Activated T-helper 2 cell treated with anti-CD3 and anti-CD28 coated beads, Interferon-gamma antibody, Interleukin-2, Interleukin-4, amounts not matched to agents 10 μg/mL and 5 μg/mL and 100 μg/mL, durations not matched to agents 14 hours and 24 hours and 36 hours (primary cell): Measurements from ENCODE around the gene SGK1. TPM values are rescaled to one million over a fixed set of nuclear protein-coding genes. Genes with fewer than 3 reads are reported as not detected.
"Not testable (repeated sequence)": the region's sequence is repeated elsewhere in the genome, so short reads cannot be mapped to it uniquely, and the experiment has no call there.

Experiments
- DNase-seq: peaks from one replicate; pipeline ENCODE4 v3.0.0; 2021; ENCODE audit warnings: low spot score
- H3K27ac Mint-ChIP-seq: one replicate; pipeline ENCODE4 v1.8.0; 2021; ENCODE audit warnings: mixed read lengths
- H3K27me3 Mint-ChIP-seq: one replicate; pipeline ENCODE4 v1.8.0; 2021; ENCODE audit warnings: low read depth, mixed read lengths
- H3K36me3 Mint-ChIP-seq: one replicate; pipeline ENCODE4 v1.8.0; 2021; ENCODE audit warnings: low read depth, mixed read lengths
- H3K4me1 Mint-ChIP-seq: one replicate; pipeline ENCODE4 v1.8.0; 2021; ENCODE audit warnings: low read depth, mixed read lengths
- H3K4me3 Mint-ChIP-seq: one replicate; pipeline ENCODE4 v1.8.0; 2021; ENCODE audit warnings: low read depth, mild to moderate bottlenecking, moderate library complexity, mixed read lengths
- H3K9me3 Mint-ChIP-seq: one replicate; pipeline ENCODE4 v1.8.0; 2021; ENCODE audit warnings: mixed read lengths
- intact Hi-C: fragments of 100-400 bp; cut with micrococcal nuclease; formaldehyde crosslinking; loops from one replicate; pipeline ENCODE4 v1.15.1; 2023
- total RNA-seq: library from RNA; stranded (reverse); gene quantifications from 2 replicates; pipeline ENCODE4 v1.2.3, GENCODE V29; 2022

Gene SGK1
- total RNA-seq, 1 donor from 2014 or later = 74.0 TPM

DNA sequence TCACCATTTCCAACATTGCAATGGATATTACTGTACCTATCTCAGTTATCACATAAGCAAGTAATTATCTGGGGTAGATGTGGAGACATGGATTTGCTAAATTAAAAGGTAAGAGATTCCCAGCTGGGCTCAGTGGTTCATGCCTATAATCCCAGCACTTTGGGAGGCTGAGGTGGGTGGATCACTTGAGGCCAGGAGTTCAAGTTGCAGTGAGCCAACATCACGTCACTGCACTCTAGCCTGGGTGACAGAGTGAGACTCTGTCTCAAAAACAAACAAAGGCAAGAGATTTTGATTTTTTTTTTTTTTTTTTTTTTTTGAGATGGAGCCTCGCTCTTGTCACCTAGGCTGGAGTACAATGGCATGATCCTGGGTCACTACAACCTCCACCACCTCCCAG is 62.6 kb downstream of the SGK1 start:
- H3K27me3 Mint-ChIP-seq, H3K4me3 Mint-ChIP-seq, H3K36me3 Mint-ChIP-seq, H3K4me1 Mint-ChIP-seq, intact Hi-C loops, DNase-seq, H3K9me3 Mint-ChIP-seq, H3K27ac Mint-ChIP-seq: not testable (repeated sequence)

DNA sequence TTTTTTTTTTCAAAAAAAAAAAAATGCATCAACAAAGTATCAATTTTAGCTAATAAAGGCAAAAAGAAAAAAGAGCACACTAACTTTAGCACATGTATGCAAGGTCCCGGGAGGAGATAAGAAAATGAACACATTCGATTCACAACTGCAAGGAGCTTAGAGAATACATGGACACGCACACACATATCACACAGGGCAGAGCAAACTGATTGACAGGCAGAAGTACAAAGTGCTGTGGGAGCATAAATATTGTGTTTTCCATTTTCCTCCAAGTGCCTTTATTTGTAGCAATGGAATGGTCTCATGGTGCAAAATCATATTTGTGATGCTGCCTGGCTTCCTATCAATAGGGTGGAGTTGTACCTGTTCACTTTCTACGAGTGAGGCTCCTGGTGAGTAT is 63.8 kb downstream of the SGK1 start:
- intact Hi-C loops = no loop called here
- Mint-ChIP-seq H3K4me3 (no peak overlapping the region), H3K27ac (no peak overlapping the region), H3K27me3 (no peaks in the 10 kb centered on the region), H3K9me3 (no peaks in the 10 kb centered on the region), H3K36me3 (no peaks in the 10 kb centered on the region), H3K4me1 (peaks cover 16% of the 10 kb centered on the region)
- DNase-seq = no peak

DNA sequence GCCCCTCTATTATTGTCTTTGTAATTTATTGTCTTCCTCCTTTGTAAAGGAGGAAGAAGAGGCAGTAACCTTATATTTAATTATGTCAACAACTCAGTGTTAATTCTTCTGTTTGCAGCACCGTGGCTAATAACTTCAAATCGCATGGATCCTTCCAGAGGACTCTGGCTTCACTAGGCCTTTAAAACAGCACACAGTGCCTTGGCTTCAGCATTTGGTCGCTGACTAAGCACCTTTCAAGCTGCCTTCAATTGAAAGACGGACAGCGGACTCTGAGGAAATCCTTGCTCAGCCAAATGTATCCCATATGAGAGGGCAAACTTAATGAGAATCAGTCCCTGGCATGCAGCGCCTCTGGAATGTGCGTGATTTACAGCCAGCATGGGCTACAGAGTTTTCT is 64.2 kb downstream of the SGK1 start:
- no peaks in the 10 kb centered on the region for H3K36me3 Mint-ChIP-seq
- no peaks in the 10 kb centered on the region for H3K9me3 Mint-ChIP-seq
- DNase-seq = no peak
- H3K4me1 Mint-ChIP-seq = peaks cover 21% of the 10 kb centered on the region
- H3K27ac Mint-ChIP-seq = no peak overlapping the region
- intact Hi-C loops = no loop called here
- no peak overlapping the region for H3K4me3 Mint-ChIP-seq
- no peaks in the 10 kb centered on the region for H3K27me3 Mint-ChIP-seq

DNA sequence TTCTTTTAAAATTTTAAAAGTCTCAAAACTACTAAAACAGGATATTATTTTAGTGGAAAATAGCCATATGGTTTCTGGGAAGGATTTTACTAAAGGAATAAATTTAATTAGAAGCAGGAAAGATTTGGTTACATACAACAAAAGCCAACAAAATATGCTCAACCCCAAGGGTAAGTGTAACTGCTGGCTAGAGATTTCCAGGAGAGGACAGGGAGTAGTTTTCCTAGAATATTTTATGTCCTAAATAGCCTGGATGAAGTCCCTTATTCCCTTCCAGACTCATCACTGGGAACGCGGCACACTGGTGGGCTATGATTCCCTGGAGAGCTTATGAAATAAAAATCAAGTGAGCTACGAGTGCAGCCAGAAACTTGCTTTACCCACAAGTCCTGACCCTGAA is 66.6 kb downstream of the SGK1 start:
- intact Hi-C loops = no loop called here
- Mint-ChIP-seq H3K36me3 (no peaks in the 10 kb centered on the region), H3K27ac (no peak overlapping the region), H3K4me1 (peaks cover 38% of the 10 kb centered on the region), H3K27me3 (no peaks in the 10 kb centered on the region), H3K4me3 (no peak overlapping the region), H3K9me3 (no peaks in the 10 kb centered on the region)
- DNase-seq = no peak

DNA sequence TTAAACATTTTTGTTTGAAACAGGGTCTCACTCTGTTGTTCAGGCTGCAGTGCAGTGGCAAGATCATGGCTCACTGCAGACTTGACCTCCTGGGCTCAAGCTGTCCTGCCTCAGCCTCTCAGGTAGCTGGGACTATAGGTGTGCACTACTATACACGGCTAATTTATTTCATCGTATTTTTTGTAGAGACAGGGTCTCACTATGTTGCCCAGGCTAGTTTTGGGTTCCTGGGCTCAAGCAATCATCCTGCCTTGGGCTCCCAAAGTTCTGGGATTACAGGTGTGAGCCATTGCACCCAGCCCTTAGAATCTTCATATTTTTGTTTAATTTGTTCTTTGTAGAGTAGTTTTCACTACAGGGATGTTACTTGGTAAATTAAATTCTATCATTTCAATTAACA is 67.1 kb downstream of the SGK1 start:
- intact Hi-C loops = no loop called here
- Mint-ChIP-seq H3K4me1 (peaks cover 41% of the 10 kb centered on the region), H3K27ac (no peak overlapping the region), H3K9me3 (no peaks in the 10 kb centered on the region), H3K4me3 (no peak overlapping the region), H3K27me3 (no peaks in the 10 kb centered on the region), H3K36me3 (no peaks in the 10 kb centered on the region)
- DNase-seq = no peak

DNA sequence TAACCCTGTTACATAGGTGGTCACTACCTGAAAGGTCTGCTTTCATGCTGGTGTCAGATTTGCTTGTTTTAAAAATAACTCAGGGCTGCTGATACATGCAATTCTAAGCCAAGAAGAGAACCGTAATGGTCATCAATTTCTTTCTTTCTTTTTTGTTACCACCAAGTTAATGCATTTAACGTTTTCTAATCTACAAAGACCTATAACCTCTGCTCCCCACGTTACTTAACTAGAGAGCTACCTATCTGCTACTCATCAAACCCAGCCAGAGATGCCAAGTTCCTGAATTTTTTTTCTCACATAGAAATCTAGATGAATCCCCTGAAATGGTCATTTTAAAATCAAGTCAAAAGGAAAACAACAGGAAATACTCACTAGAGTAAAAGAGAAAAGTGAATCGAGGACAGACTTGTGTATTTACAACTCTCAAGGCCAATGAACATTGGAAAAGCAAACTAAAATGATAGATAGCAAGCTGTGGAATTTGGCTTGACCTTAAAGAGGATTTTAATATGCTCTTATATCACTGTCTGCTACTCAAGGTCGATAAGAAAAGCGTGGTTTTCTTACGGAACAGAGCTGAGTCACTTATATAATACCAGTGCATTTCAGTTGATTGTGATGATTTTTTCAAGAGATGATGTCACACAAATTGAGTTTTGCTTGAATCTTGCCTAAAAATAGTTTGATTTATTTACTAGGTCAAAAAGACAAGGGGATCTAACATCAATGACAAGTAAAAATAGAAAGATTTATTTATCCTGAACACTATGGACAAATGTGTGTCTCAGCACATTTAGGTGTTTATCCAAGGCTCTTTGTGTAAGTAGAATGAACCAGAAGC is 67.9 kb downstream of the SGK1 start:
- Mint-ChIP-seq H3K27ac (no peak overlapping the region), H3K27me3 (no peaks in the 10 kb centered on the region), H3K4me1 (peaks cover 47% of the 10 kb centered on the region), H3K9me3 (no peaks in the 10 kb centered on the region), H3K4me3 (no peak overlapping the region), H3K36me3 (no peaks in the 10 kb centered on the region)
- no peak for DNase-seq
- intact Hi-C loops = loop anchor here (5.0 kb wide), 1 partner anchor 53 kb away; no protein-coding TSS in a partner anchor

DNA sequence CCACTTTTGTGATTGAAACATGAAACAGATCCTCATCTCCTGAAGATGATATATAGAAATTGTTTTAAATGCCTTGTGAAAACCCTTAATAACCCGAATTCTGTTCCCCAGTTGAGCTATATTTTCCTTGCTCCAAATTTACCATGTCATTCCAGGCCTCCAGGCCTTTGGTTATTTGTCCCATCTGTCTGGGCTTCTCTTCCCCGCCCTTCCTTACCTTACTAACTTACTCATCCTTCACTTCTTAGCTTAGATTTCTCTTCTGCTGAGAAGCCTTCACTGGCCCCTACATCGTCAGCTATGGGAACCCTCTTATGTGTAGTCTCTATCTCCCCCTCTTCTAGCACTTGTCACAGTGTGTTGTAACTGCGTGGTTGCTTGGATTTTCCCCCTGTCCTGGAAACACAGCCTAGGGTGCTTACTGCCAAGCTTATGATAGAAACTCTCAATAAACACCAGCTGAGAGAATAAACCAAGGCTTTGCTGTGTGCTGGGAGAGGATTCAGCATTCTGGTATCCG is 68.6 kb downstream of the SGK1 start:
- DNase-seq = no peak
- no peak overlapping the region for H3K27ac Mint-ChIP-seq
- no peaks in the 10 kb centered on the region for H3K27me3 Mint-ChIP-seq
- intact Hi-C loops = loop anchor here (5.0 kb wide), 1 partner anchor 52 kb away; no protein-coding TSS in a partner anchor
- no peak overlapping the region for H3K4me3 Mint-ChIP-seq
- H3K9me3 Mint-ChIP-seq = no peaks in the 10 kb centered on the region
- H3K36me3 Mint-ChIP-seq = no peaks in the 10 kb centered on the region
- peaks cover 47% of the 10 kb centered on the region for H3K4me1 Mint-ChIP-seq

DNA sequence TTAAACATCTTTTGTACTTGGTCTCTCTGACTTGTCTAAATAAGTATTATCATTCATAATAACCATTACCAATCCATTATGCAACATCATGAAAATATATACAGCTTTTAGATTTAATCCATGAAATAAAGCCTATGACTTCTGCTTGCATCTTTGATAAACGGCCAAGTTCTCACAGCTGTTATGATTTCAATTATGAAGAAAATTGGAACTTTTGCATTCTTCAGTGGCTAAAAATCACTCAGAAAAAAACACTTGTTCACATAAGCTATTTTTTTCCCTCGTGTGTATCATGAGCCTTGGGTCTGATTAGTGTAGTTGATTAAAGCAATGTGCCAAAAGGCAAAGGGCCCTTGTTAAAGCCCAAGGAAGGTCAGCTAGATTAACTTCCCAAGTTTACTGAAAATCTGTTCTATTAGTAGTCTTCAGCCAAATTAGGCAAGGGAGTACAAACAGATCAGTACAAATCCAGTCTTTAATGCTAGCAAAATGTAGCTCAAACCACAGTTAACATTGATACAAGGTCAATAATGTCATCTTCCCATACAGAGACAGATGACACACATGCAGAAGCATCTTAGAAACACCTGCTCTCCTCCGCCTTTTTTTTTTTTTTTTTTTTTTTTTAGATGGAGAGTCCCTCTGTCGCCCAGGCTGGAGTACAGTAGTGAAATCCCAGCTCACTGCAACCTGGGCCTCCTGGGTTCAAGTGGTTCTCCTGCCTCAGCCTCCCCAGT is 69.9 kb downstream of the SGK1 start:
- Mint-ChIP-seq H3K27ac (no peak overlapping the region), H3K4me1 (peaks cover 47% of the 10 kb centered on the region), H3K36me3 (no peaks in the 10 kb centered on the region), H3K4me3 (no peak overlapping the region), H3K9me3 (no peaks in the 10 kb centered on the region), H3K27me3 (no peaks in the 10 kb centered on the region)
- intact Hi-C loops = loop anchor here (1.0 to 5.0 kb wide), 3 partner anchors 12 to 51 kb away; no protein-coding TSS in a partner anchor
- DNase-seq = no peak

DNA sequence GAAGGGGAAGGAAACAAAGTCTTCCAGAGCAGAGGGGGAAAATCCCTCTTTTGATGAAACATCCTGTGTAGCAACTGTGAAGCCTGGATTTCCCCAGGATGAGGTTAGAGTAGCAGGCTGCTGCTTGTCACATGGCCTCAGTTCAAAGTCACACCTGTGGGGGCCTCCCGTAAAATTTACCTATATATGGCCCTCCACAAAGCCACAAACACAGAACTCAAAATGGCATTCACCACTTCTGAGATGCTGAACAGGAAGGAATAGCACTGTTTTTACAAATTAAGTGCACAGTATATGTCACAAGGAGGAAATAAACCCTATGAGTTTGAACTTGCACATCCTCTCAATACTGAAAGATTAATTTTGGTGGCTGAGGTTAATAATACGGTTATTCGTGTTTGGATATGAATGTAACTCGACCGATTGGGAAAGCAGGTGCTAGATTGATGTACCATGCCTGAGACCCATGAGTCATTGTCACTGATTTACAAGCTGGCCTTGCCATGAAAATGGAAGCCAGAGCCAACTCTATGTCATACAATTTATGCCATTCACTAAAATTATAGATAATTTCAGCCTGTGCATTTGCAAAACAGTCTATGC is 70.6 kb downstream of the SGK1 start:
- Mint-ChIP-seq H3K27ac (peak overlapping the region; percentile 87), H3K4me1 (peaks cover 47% of the 10 kb centered on the region)
- peak; percentile 66 for DNase-seq

DNA sequence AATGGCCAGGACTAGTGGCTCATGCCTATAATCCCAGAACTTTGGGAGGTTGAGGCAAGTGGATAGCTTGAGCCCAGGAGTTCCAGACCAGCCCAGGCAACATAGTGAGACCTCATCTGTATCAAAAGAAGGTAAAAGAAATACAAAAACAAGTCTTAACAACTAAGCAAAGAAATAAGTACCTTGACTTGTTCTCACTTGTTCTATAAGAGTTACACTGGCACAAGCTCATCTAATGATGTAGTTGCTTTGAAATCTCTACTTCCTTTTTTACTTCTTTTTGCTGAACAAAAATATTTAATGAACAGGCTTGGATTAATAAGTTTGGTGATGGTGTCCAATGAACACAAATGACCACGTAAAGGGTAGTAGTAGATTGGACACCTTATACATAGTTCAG is 72.2 kb downstream of the SGK1 start:
- no peak overlapping the region for H3K27ac Mint-ChIP-seq
- H3K4me1 Mint-ChIP-seq = peaks cover 54% of the 10 kb centered on the region
- peaks cover 4% of the 10 kb centered on the region for H3K9me3 Mint-ChIP-seq
- H3K4me3 Mint-ChIP-seq = no peak overlapping the region
- H3K27me3 Mint-ChIP-seq = no peaks in the 10 kb centered on the region
- peaks cover 5% of the 10 kb centered on the region for H3K36me3 Mint-ChIP-seq
- intact Hi-C loops = loop anchor here (5.0 kb wide), 1 partner anchor 48 kb away; no protein-coding TSS in a partner anchor
- DNase-seq = no peak

More for the DNA sequence above, 70.6 kb downstream of the SGK1 start:
- Mint-ChIP-seq H3K9me3 (no peaks in the 10 kb centered on the region), H3K4me3 (no peak overlapping the region), H3K27me3 (no peaks in the 10 kb centered on the region), H3K36me3 (no peaks in the 10 kb centered on the region)
- intact Hi-C loops = loop anchor here (1.0 to 5.0 kb wide), 3 partner anchors 11 to 50 kb away; no protein-coding TSS in a partner anchor

DNA sequence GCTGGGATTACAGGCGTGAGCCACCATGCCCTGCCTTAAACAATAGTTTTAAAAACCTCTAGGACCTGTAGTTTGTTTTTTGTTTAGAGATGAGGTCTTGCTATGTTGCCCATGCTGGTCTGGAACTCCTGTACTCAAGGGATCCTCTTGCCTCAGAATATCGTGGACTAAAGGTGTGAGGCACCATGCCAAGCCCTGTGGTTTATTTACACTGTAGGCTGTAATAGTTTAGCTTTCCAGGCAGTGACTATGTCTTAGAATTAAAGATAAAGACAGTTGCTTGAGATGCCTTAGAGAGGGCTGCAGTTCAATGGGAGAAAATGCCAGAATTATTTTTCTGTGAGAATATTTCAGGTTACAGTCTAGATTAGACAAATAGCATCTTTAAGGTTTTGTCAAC is 72.9 kb downstream of the SGK1 start:
- no peak overlapping the region for H3K27ac Mint-ChIP-seq
- intact Hi-C loops = loop anchor here (5.0 kb wide), 1 partner anchor 48 kb away; no protein-coding TSS in a partner anchor

DNA sequence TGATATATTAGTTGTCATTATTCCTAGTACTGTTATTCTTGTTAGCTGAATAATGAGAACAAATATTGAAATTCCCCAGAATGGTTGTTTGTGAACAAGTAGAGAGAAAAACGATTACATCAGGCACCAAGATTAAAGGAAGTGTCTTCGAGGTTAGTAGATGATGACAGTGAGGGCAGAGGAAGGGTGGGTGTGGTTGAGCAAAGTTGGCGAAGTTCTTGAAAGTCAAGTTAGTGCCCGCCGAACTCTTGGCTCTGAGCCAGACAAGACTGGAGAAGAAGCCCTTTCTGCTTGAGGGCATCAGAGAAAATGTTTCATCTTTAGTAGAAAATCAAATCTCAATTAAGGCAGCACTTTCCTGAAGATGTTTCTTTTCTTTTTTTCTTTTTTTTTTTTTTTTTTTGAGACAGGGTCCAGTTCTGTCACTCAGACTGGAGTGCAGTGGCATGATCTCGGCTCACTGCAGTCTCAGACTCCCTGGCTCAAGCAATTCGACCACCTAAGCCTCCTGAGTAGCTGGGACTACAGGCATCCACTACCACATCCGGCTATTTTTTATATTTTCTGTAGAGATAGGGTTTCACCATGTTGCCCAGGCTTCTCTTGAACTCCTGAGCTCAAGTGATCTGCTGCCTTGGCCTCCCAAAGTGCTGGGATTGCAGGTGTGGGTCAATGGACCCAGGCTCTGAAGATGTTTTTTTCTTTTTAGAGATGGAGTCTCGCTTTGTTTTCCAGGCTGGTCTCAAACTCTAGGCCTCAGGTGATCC is 77.1 kb downstream of the SGK1 start:
- Mint-ChIP-seq H3K4me1 (peaks cover 39% of the 10 kb centered on the region), H3K36me3 (peaks cover 11% of the 10 kb centered on the region), H3K27ac (peak overlapping the region; percentile 90), H3K27me3 (no peaks in the 10 kb centered on the region), H3K9me3 (peaks cover 9% of the 10 kb centered on the region), H3K4me3 (peak overlapping the region; percentile 38)
- DNase-seq = peak; percentile 53
- intact Hi-C loops = no loop called here

More for the DNA sequence above, 72.9 kb downstream of the SGK1 start:
- Mint-ChIP-seq H3K4me1 (peaks cover 54% of the 10 kb centered on the region), H3K4me3 (no peak overlapping the region), H3K27me3 (no peaks in the 10 kb centered on the region), H3K36me3 (peaks cover 8% of the 10 kb centered on the region), H3K9me3 (peaks cover 4% of the 10 kb centered on the region)
- DNase-seq = no peak
